IPS-18a (cell line): ENCODE results near the gene TRIAP1.
"Not testable (repeated sequence)": the region's sequence is repeated elsewhere in the genome, so short reads cannot be mapped to it uniquely, and the experiment has no call there.

Experiments
- H3K27ac ChIP-seq: one replicate; pipeline ENCODE4 v1.5.1; 2013; ENCODE audit warnings: low read length
- H3K27me3 ChIP-seq: one replicate; pipeline ENCODE4 v1.6.1; 2013; ENCODE audit warnings: mild to moderate bottlenecking, low read length; ENCODE audit not compliant: control insufficient read depth, insufficient read depth
- H3K36me3 ChIP-seq: one replicate; pipeline ENCODE4 v1.6.1; 2013; ENCODE audit warnings: low read depth, low read length; ENCODE audit not compliant: control insufficient read depth
- H3K4me1 ChIP-seq: one replicate; pipeline ENCODE4 v1.6.1; 2013; ENCODE audit warnings: low read depth, low read length; ENCODE audit not compliant: control insufficient read depth
- H3K4me3 ChIP-seq: one replicate; pipeline ENCODE4 v1.5.1; 2013; ENCODE audit warnings: low read length
- H3K9ac ChIP-seq: one replicate; pipeline ENCODE4 v1.6.1; 2013; ENCODE audit warnings: mild to moderate bottlenecking, low read length, moderate library complexity
- H3K9me3 ChIP-seq: one replicate; pipeline ENCODE4 v1.6.1; 2013; ENCODE audit warnings: low read depth, low read length; ENCODE audit not compliant: control insufficient read depth

TRIAP1 gene

DNA sequence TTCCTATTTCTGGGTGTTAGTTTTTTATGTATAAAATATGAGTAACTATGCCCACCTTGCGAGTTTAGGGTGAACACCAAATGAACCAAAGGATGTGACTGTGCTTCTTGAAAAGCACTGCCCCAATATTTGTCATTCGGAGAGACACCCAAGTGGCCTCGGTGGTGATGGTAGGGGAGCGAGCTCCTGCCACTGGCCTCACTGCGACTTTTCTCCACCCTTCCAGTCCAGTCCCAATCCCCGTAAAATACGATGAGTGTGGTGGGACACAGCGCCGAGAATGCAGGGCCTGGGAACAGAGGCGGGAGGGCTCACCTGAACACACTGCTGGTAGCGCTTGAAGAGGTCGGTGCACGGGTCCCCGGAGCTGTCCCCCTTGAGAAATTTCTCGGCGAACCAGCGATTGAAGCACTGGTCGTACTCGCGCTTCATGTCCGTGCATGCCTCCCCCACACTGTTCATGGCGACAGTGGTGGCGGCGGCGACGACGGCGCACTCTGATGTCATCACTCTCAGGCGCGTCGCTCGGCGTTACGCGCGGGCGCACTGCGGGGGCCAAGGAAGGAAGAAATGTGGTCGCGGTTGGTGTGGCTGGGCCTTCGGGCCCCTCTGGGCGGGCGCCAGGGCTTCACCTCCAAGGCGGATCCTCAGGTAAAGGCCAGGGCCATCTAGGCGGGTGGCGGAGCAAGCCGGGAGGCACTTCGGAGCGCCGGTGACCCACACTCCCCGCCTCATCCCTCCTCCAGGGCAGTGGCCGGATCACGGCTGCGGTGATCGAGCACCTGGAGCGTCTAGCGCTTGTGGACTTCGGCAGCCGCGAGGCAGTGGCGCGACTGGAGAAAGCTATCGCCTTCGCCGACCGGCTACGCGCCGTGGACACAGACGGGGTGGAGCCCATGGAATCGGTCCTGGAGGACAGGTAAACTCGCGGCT, at the start of gene TRIAP1, which contains the start of gene GATC:
TSS of gene TRIAP1 (minus strand) at position 474 of the 933 bp plus-strand sequence. CDS start at position 462, 12 bp downstream.
TSS of gene GATC (plus strand) at position 534 of the 933 bp plus-strand sequence. CDS start at position 571, 37 bp downstream.
- Histone ChIP-seq H3K36me3 (peaks cover 43% of the 10 kb centered on the region), H3K4me3 (peak within 1 kb of the TSS; percentile 92), H3K9ac (peak within 1 kb of the TSS; percentile 85)

DNA sequence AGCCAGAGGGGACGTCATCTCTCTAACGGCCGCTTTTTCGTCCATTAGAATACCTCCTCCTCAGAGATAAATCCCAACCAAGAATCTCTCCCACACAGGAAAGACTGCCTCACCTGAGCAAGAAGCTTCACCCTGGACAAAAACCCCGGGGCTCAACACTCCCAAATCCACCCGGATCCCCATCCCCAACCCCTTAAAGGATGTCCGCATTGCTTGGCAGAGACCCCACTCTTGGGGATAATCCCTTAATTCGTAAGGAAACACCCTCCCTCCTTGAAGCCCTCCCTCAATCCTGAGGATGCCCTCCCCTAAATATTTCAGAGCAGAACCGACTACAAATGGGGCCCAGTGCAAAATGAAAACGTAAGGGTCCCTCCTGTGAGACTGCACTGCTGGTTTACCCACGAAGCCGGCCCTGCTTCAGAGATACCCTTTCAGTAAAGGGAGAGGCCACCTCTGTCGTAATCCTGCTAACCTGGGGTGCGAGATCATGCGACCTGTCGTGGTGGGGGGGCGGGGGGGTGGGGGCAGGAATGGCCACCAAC, 49.1 kb upstream of the TRIAP1 start:
- Histone ChIP-seq H3K4me3 (peak overlapping the region; percentile 81), H3K36me3 (peaks cover 14% of the 10 kb centered on the region), H3K9ac (peak overlapping the region; percentile 58), H3K9me3 (no peaks in the 10 kb centered on the region), H3K27ac (no peak overlapping the region), H3K4me1 (no peaks in the 10 kb centered on the region), H3K27me3 (no peaks in the 10 kb centered on the region)

More for the DNA sequence above, at the start of gene TRIAP1, which contains the start of gene GATC:
- H3K9me3 ChIP-seq = no peaks in the 10 kb centered on the region
- peak within 1 kb of the TSS; percentile 86 for H3K27ac ChIP-seq
- H3K4me1 ChIP-seq = no peaks in the 10 kb centered on the region
- H3K27me3 ChIP-seq = no peaks in the 10 kb centered on the region

DNA sequence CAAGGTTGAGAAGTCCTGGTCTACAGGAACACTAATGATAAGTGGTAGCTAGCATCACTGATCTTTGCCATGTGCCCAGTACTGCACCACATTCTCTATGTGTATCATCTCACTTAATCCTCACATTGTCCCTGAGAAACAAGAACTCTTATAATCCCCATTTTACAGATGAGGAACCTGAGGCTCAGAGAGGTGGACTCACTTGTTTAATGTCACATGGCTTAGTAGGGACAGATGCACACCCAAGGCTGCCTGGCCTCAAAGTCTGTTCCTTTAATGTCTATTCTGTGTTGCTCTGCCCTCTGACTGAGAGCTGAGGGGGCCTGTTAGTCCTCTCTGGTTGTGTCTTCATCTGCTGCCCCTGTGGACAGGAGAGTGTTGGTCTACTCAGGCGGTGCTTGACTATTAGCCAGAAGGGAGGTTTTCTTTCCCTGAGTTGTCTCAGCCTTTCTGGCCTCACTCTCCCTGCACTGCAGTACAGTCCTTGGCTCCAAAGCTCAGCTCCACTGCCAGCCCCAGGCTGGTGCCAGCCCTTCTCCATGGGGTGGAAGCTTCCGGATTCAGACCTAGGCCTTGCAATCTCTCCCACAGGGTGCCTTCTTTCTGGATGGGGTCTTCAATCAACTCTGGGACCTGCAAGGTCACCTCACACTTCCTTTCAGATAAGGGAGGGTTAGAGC, 44.8 kb upstream of the TRIAP1 start:
- Histone ChIP-seq H3K9me3 (no peaks in the 10 kb centered on the region), H3K27me3 (no peaks in the 10 kb centered on the region), H3K9ac (no peak overlapping the region), H3K36me3 (no peaks in the 10 kb centered on the region), H3K4me1 (no peaks in the 10 kb centered on the region), H3K4me3 (no peak overlapping the region), H3K27ac (no peak overlapping the region)

DNA sequence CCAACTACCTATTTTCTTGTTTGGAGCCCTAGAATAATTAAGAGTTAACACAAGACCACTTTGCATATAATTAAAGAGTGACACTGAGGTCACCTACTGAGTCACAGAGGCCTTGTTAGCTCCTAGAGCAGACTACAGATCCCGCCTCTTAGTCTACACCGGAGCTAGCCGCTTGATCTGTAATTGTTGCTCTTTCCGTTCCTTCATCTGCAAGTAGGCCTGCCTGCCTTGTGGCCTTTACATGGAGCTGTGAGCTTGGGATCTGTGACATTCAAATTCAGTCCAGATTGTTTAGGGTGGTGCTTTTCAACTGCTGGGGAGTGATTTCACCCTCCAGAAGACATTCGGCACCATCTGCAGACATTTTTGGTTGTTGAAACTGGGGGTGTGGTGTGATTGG, 44.1 kb upstream of the TRIAP1 start:
- no peaks in the 10 kb centered on the region for H3K4me1 ChIP-seq
- no peaks in the 10 kb centered on the region for H3K27me3 ChIP-seq
- no peak overlapping the region for H3K27ac ChIP-seq
- no peak overlapping the region for H3K4me3 ChIP-seq
- no peaks in the 10 kb centered on the region for H3K36me3 ChIP-seq
- no peak overlapping the region for H3K9ac ChIP-seq
- no peaks in the 10 kb centered on the region for H3K9me3 ChIP-seq

DNA sequence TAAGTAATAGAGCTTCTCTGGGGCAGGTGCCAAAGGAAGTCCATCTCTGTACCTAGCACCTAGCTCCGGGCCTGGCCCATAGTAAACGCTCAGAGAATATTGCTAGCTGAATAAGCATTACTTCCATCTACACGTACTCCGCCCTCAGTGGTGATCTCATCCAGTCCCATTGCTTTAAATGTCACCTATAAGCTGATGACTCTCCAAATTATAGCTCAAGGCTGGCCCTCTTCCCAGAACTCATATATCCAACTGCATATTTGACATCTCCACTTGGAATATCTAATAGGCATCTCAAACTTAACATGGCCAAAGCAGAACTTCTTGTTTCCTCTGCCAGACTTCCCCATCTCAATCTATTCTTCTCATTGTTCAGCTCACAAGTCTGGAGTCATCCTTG, 42.8 kb upstream of the TRIAP1 start:
- Histone ChIP-seq H3K9me3 (no peaks in the 10 kb centered on the region), H3K27me3 (no peaks in the 10 kb centered on the region), H3K4me3 (no peak overlapping the region), H3K36me3 (no peaks in the 10 kb centered on the region), H3K27ac (no peak overlapping the region), H3K9ac (no peak overlapping the region), H3K4me1 (no peaks in the 10 kb centered on the region)

DNA sequence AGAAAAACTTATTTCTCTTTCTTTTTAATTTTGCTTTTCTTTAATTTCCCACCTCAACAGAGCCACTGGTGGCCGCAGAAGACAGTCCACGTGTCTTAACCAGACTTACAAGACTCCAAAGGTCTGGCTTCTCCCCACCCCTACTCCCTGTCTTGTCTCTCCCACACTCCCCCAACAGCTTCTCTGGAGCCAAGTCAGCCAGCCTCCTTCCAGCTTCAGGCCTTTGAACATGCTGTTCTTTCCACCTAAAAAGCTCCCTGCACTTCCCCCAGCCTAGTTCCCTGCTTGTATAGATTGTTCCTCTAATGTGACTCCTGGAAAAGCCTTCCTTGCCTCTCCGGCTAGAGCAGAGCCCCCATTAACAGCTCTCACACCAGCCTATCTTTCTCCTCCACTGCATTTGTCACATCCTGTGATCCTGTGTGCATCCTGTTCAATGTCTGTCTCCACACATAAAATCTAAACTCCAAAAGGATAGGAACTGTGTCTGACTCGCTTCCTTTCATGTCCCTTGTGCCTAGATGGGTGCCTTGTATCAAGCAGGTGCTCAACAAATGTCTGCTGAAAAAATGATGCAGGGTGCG, 42.0 kb upstream of the TRIAP1 start:
- Histone ChIP-seq H3K4me1 (no peaks in the 10 kb centered on the region), H3K4me3 (no peak overlapping the region), H3K27me3 (no peaks in the 10 kb centered on the region), H3K9me3 (no peaks in the 10 kb centered on the region), H3K27ac (no peak overlapping the region), H3K36me3 (no peaks in the 10 kb centered on the region), H3K9ac (no peak overlapping the region)

DNA sequence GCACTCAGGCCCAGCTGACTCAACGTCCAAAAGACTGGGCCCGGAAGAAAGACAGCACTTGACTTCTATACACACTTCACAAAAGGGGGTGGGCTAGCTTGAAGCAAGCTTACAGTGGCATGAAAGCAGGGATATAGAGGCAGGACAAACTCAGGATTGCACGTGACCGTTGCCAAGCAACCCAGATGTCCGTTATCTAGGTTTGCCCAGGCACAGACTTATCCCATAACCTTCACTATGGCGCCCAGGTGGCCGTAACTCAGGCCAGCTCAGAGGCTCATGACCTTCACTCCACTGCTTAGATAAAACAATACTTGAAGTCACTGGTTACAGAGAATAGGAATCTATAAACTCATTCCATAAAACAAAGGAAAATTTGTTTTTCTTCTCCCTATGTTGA, 41.4 kb upstream of the TRIAP1 start:
- not testable (repeated sequence) for H3K36me3 ChIP-seq, H3K27me3 ChIP-seq, H3K4me3 ChIP-seq, H3K9ac ChIP-seq, H3K27ac ChIP-seq, H3K9me3 ChIP-seq, H3K4me1 ChIP-seq

DNA sequence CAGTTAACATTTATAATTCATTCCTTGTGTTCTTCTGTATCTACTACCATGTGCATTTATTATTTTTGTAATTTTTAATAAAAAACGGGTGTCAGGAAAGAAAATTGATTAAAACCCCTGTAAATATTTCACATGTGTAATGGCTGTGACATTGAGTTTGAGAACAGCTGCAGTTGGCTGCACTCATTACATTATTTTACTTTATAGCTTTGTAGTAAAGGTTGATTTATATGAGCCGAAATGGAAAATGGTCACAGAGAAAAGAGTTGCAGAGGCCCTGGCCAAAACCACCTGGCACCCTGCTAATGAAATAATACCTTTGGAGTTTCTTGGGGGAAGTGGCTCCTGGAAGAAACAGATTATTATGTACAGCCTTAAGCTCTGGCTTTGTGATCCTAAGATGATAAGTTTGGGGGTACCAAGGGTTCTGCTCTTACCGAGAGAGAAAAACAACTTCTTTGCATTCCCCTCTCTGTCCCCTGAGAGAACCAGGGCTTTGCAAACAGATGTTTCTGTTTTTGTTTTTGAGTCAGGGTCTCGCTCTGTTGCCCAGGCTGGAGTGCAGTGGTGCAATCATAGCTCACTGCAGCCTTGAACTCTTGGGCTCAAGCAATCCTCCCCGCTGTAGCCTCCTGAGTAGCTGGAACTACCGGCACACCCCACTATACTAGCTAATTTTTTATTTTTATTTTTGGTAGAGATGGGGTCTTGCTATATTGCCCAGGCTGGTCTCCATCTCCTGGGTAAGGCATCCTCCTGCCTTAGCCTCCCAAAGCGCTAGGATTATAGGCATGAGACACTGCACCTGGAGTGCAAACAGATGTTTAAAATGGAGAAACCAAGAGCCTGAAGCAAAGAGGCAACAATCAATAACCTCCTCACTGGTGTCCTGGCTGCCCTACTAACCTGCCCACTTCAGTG, 40.0 kb upstream of the TRIAP1 start:
- Histone ChIP-seq H3K4me1 (no peaks in the 10 kb centered on the region), H3K36me3 (no peaks in the 10 kb centered on the region), H3K9me3 (no peaks in the 10 kb centered on the region), H3K27me3 (no peaks in the 10 kb centered on the region), H3K9ac (no peak overlapping the region), H3K4me3 (no peak overlapping the region), H3K27ac (no peak overlapping the region)

DNA sequence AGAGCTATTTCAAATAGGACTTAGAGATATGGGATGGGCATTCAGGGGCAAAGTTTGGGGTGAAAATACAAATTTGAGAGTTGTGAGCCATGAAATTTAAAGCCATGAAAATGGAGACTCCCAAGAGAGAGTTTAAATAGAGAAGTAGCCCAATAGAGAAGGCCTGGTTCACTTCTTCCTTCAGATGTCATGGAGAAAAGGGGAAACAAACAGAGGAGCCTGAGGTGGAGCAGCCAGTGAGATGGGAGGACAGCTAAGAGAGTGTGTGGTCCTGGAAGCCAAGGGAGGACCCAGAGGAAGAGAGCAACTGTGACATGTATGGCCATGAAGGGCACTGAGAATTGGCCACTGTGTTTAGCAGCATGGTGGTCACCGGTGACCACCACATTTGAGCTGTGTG, 37.4 kb upstream of the TRIAP1 start:
- H3K27ac ChIP-seq = no peak overlapping the region
- H3K4me1 ChIP-seq = no peaks in the 10 kb centered on the region
- H3K27me3 ChIP-seq = no peaks in the 10 kb centered on the region
- no peak overlapping the region for H3K9ac ChIP-seq
- H3K36me3 ChIP-seq = no peaks in the 10 kb centered on the region
- no peak overlapping the region for H3K4me3 ChIP-seq
- no peaks in the 10 kb centered on the region for H3K9me3 ChIP-seq

DNA sequence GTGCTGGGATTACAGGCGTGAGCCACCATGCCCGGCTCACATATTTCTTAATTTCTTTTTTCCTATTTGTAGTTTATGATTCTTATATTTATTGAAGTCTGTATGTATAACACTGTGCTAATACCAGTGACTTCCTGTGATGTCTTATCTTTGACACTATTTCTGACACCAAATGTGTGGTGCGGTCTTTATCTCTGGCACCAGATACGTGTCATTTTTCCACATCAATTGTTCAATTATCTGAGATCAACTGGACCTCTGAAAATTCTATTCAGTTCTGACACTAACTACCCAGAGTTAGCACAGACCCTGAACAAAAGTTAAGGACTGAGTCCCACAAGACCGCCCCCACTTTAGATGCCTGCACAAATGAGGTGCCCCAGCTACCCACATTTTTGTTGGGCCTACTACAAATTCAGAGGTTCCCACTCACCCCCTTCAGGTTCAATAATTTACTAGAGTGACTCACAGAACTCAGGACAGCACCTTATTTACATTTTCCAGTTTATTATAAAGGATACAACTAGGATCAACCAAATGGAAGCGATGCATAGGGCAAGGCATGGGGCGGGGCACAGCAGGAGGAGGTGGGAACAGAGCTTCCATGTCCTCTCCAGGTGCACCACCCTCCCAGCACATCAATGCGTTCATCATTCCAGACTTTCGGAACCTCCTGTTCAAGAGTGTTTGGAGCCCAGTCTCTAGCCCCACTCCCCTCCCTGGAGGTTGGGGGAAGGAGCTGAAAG, 35.0 kb upstream of the TRIAP1 start:
- Histone ChIP-seq H3K4me1 (no peaks in the 10 kb centered on the region), H3K4me3 (no peak overlapping the region), H3K27me3 (no peaks in the 10 kb centered on the region), H3K9me3 (no peaks in the 10 kb centered on the region), H3K36me3 (no peaks in the 10 kb centered on the region), H3K9ac (no peak overlapping the region), H3K27ac (no peak overlapping the region)
